SIG-M5 (cell line): ENCODE results near the gene UMAD1.

ENCODE experiments used
- DNase-seq: peaks from one replicate; lab custom pipeline; 2025; lab: John Stamatoyannopoulos, UW

Gene UMAD1

GRCh38 chr7:7764520-7765396 is 124.2 kb downstream of the UMAD1 start:
- no peak for DNase-seq

- no peak for DNase-seq
These were observed 124.9 kb downstream of the UMAD1 start for GRCh38 chr7:7765422-7765821.

- no peak for DNase-seq
These were observed 126.1 kb downstream of the UMAD1 start for GRCh38 chr7:7766671-7767070.

DNA sequence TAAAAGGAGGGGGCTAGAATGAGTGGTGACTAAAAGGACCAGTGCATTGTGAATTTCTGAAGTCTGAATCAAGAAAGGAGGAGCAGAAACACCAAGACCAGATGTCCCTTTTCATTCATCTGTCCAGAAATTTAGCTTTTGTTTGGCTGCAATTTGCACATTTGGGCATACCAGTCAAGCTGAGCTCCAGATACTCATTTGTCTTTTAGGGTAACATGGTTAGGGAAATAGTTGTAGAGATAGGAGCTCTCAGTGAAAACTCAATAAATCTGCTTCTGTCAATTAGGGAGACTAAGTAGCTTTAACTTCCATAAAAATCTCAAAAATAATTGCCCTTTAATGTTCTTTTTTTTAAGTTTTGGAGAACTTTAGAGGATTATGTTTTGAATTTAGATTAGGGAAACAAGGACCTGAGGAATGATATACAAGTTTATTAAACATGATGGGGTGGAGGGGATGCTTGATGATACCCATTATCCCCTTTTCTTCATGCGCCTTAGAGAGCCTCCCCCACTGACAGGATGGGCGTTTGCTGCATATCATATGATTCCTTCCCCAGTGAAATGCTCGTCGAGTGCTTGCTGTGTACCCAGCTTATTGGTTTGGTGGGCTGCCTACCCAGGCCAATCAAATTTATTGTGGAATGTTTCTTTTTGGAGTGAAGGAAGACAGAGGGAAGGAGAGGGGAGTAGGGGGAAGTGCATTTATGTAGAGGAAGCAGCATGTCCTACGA is 128.6 kb downstream of the UMAD1 start:
- no peak for DNase-seq

DNA sequence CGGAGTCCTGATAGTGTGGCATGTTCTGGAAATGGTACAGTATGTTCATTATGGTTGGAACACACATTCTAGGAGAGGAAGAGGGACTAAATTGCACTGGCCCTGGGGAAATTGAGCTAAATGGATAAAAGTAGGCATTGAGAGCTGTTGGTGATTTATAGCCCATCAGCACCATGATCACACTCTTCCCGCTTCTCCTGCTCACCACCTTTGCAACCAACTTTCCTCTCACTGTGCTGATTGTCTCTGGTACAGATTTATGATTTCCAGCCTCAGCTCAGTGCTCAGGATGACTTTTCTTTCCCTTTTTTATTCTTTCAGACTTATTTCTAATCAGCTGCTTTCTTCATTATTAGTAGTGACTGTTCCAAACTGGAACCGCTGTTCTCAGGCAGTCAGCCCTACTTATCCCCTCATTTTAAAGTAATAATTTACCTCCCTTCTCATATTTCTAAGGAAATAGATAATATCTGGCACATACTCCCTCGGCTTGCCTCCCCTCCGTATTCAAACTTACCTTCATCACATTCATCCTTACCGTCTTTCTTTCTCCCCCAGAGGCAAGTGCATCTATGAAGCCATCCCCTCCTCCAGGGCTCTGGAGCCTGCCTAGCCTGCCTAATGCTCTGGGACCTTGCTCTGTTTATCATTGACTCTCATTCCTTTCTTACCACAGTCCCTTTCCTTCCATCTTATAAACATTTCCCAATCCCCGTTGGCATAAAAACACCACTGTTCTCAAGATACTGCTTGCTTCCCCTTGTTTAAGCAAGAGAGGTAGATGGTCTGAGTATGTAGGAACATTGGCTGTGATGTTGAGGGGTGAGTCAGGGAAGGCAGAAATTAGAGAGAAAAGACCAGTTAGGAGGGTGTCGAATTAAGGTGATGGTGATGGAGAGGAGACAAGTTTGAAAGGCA is 129.4 kb downstream of the UMAD1 start:
- DNase-seq = no peak

DNA sequence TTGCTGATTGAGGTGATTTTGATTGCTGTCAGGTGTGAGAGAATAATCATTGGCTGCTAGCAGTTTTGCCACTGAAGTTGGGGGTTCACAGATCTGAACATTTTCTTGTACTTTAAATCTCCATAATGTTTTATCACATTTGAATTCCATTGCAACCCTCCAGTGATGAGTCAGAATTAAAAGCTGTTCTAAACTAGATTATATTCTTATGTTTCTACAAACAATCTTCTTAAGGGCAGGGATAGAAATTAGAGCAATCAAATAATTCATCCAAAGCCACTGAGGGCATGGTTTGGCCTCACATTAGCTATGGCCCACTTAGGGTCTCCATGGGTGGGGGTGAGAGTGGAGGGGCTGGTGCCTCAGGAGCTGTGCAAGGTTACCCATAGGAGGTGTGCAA is 130.9 kb downstream of the UMAD1 start:
- no peak for DNase-seq

- DNase-seq = no peak
These were observed 131.9 kb downstream of the UMAD1 start for GRCh38 chr7:7772397-7772821.

DNA sequence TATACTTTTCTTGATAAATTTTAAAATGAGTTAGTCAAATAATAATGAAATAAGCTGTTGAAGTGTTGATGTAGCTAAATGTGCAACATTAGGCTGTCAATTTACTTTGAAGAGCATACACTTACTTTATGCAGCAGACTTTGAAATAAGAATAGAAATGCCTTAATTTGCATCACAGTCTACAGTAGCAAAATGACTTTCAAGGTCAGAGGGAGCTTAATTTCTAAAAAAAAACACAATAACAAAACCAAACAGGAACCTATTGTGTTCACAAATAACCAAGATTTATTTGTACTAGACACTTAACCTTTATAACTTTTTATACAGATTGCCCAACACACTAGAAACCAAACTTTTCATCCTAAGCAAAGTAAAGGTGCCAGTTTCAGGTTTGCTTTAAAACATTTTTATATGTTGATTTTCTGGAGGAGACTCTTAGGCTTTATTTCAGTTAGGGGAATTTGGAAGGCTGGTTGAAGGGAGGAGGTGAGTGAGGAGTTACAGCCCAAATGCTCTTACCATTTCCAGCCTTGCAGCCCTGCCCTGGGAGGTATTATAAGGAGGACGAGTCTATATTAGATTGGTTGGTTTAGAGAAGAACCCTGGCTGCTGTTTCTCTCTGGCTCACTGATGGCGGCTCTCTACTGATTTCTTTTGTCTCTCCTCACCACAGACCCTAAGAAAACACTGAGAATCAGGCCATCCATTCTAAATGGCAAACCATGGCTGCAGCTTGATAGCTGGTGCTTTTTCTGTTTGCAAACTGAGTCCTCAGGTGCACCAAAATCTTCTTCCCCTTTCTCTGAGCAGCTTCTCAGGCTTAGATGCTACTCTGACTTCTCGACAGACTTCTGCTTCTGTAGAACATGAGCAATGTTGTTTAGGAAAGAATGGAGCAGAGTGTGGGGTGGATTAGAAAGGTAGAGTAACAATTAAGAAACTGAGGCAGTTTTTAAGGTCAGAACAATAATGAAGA is 133.1 kb downstream of the UMAD1 start:
- no peak for DNase-seq

DNA sequence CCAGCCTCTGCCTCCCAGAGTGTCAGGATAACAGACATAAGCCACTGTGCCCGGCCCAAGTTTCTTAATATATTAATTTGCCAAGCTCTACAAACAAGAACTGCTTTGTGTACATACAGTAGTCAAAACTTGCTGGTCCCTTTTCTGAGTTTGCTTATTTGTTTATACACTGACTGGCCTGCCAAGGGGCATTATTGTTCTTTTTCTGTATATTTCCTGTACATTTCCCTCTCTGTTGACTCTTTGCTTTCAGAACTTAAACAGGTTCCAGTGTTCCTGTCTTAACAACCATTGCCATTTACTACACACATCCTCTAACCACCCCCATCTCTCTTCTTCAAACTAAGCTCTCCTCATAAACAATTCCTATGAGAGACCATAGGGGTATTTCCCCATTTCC is 139.3 kb downstream of the UMAD1 start:
- DNase-seq = no peak

GRCh38 chr7:7783001-7783400 is 142.4 kb downstream of the UMAD1 start:
- no peak for DNase-seq

DNA sequence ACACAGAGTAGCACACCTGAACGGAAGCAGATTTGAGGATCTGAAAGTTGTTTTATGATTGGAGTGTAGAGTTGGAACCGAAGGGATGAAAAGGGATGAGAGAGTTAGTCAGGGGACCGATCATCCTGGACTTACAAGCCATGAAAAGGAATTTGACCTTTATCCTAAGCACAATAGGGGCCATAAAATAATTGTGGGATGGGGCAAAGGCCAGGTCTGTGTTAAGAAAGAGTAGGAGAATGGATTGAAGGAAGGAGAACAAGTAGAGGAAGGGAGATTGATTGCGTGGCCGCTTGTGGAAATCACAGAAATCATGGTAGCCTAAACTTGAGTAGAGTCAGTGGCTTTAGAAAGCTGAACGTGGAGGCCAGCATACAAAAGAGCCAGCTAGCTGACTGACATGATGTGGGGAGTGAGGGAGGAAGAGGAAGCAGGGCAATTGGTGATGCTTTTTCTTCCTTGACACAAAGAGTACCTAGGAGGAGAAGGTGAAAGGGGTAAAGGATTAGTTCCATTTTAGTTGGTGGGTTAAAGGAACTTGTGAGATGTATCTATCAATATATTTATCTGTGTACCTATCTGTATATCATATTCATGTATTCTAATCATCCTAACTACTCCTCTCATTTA is 144.9 kb downstream of the UMAD1 start:
- no peak for DNase-seq

DNA sequence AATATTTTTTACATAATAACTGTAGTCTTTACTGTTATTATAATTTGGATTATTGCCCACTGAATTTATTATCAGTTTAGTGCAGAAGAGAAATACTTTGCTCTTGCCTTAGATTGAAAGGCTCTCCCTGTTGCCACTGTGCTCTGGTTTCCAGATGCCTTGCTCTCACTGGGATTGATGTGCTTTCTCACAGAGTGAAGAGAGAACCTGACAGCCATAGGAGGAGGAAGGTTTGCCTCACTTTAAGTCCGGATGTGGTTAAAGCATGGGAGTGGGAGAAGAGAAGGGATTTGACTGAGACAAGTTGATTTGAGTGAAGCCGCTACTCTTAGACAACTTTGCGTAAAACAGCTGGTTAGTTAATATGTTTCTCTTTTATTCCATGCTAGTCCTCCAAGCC is 146.0 kb downstream of the UMAD1 start:
- no peak for DNase-seq

- DNase-seq = no peak
These were observed 149.0 kb downstream of the UMAD1 start for GRCh38 chr7:7789551-7789988.

GRCh38 chr7:7790041-7790741 is 149.6 kb downstream of the UMAD1 start:
- no peak for DNase-seq

GRCh38 chr7:7791523-7791922 is 151.0 kb downstream of the UMAD1 start:
- DNase-seq = no peak

DNA sequence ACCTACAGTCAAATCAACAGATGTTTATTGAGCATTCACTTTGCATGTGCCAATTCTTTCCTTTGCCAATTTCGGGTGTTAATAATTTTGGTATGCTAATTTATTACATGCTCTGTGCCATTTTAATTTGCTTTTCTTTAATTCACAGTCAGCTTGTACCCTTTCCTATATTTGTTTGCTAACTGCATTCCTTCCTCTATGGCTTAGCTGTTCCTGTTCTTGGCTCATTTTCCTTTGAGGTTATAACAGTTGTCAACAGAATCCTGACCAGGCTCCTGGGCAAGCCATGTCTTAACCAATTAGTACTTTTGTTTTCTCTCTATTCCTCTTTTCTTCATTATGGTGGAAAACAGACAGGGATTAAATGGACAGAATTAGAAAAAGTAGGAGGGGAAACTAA is 151.5 kb downstream of the UMAD1 start:
- no peak for DNase-seq

DNA sequence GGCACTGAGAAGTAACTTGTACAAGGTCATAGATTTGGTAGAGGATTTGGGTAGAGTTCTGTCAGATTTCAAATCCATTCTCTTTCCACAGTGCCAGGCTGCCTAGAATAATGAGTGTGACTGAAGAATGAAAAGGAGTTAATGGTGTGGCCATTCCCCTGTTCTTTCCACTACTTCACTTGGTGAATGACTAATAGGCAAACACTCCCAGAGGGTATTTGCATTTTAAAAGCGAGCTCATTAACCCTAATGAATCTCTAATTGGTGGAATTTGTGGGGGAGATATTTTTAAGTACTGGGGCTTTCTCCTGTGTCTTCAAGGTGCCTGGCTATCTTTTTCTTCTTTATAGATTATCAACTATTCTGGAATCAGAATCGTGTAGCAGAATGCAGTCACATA is 152.7 kb downstream of the UMAD1 start:
- no peak for DNase-seq

DNA sequence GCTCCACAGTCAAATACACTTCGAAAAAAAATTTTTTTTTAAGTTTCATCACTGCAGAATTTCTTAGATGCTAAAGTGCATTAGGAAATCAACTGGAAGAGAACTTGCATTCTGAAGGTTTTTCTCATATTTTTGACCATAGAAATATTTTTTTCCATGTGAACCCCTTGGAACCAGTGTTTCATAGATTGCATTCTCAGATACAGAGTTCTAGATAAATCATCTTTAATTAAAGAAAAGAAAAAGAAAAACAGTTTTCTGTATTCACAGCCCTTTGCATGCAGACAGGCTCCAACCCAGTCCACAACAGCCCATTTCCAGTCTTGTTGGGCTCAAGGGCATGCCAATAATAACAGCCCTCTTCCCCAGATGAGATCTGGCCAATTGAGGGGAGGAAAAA is 153.4 kb downstream of the UMAD1 start:
- no peak for DNase-seq

GRCh38 chr7:7795203-7795602 is 154.7 kb downstream of the UMAD1 start:
- no peak for DNase-seq

GRCh38 chr7:7795630-7796121 is 155.1 kb downstream of the UMAD1 start:
- DNase-seq = no peak
